ENCODE measurements around the gene GNA15. TPM values are rescaled to one million over a fixed set of nuclear protein-coding genes. Genes with fewer than 3 reads are reported as not detected.

The GNA15 gene
- total RNA-seq, 1 experiment from 2014 or later, result not detected

DNA sequence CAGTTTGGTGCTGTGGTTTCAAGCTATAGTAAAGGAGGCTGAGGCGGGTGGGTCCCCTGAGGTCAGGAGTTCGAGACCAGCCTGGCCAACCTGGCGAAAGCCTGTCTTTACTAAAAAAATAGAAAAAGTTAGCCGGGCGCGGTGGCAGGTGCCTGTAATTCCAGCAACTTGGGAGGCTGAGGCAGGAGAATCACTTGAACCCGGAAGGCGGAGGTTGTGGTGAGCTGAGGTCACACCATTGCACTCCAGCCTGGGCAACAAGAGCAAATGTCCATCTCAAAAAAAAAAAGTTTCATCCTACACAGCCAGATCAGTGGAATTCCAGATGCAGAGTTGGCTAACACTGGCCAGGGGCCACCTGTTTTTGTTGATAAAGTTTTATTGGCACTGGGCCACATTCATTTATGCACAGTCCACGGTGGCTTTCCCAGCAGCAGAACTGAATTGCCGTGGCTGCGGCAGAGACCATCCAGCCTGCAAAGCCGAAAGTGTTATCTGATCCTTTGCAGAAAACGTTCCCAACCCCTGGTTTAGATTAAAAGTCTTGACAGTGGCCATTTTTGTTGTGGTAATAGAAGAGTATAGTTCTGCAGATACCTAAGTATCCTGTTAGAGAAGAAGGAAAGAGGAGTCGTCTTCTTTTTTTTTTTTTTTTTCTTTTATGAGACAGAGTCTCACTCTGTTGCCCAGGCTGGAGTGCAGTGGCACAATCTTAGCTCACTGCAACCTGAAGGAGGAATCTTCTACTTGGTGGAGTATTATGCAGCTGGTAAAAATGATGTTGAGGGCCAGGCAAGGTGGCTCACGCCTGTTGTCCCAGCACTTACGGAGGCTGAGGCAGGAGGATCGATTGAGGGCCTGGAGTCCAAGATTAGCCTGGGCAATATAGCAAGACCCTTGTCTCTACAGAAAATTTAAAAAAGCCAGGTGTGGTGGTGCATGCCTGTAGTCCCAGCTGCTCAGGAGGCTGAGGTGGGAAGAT, 58.6 kb downstream of the GNA15 start:
- no peak for TF ChIP-seq CTCF (IDR thresholded peaks at IDR 0.05; ENCODE audit: insufficient read depth in 1 of 2, low read depth in 1 of 2, low read length in 1 of 2, severe bottlenecking in 1 of 2, unreplicated experiment in 1 of 2)
- BruUV-seq (replicated peaks), result no TSS peak

DNA sequence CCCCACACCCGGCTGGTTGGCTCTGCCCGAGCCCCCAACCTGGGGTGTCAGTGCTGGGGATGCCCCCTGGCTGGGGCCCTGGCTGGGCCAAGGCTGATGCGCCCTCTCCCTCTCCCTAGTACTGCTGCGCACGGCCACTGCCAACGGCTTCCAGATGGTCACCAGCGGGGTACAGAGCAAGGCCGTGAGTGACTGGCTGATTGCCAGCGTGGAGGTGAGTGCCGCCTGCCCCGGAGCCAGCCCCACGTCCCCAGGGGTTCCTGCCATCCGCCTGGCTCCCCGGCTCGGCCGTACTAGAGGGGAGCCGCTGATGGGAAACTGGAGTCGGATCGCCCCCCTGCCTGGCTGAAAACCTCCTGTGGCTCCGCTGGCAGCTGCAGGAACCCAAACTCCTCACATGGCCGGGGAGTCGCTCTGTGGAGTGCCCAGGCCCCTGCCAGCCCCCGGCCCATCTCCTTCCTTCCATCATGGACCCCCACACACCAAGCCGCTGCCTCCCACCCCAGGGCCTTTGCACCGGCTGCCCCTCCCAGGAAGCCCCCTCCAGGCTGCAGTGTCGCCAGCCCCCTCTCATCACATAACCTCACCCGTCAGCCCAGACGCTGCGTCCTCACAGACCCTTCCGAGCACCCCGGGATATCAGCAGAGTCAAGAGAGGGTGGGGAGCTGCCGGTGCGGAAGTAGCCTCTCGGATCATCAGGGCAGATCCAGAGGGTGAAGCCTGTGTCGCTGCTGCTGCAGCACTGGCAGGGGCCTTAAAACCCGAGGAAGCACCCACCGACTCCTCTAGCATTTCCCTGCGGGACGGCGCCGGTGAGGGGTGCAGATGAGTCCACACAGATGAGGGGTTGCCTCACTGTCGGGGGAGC, 60.5 kb downstream of the GNA15 start:
- H3K36me3 ChIP-seq (ENCODE audit: control insufficient read depth, insufficient read depth, low read length), result no peaks in the 10 kb centered on the region
- Mint-ChIP-seq H3K27me3 (ENCODE audit: insufficient read depth, unreplicated experiment) (no peaks in the 10 kb centered on the region), H3K27ac (ENCODE audit: unreplicated experiment) (no peak overlapping the region), H3K4me1 (ENCODE audit: low read depth, unreplicated experiment) (no peaks in the 10 kb centered on the region), H3K9me3 (ENCODE audit: unreplicated experiment) (no peaks in the 10 kb centered on the region), H3K36me3 (ENCODE audit: insufficient read depth, unreplicated experiment) (peaks cover 15% of the 10 kb centered on the region), H3K4me3 (ENCODE audit: unreplicated experiment) (no peak overlapping the region)
- CTCF ChIA-PET, result no interaction called here
- no peaks in the 10 kb centered on the region for H3K27me3 ChIP-seq (replicated peaks; ENCODE audit: control insufficient read depth, insufficient read depth, low read length)
- BruUV-seq (replicated peaks), result no TSS peak
- TF ChIP-seq CTCF (IDR thresholded peaks at IDR 0.05; ENCODE audit: insufficient read depth in 1 of 2, low read depth in 1 of 2, low read length in 1 of 2, severe bottlenecking in 1 of 2, unreplicated experiment in 1 of 2), result no peak
- H3K4me1 ChIP-seq, result no peaks in the 10 kb centered on the region
- no peak for DNase-seq
- no peaks in the 10 kb centered on the region for H3K9me3 ChIP-seq
- POLR2A ChIA-PET, result no interaction called here
- H3K4me3 ChIP-seq (ENCODE audit: low read depth, low read length), result no peak overlapping the region
- intact Hi-C loops (cut with micrococcal nuclease; ENCODE audit: unreplicated experiment), result no loop called here

More for the DNA sequence above, 58.6 kb downstream of the GNA15 start:
- Histone ChIP-seq H3K4me1 (no peaks in the 10 kb centered on the region), H3K36me3 (ENCODE audit: control insufficient read depth, insufficient read depth, low read length) (no peaks in the 10 kb centered on the region), H3K4me3 (ENCODE audit: low read depth, low read length) (no peak overlapping the region), H3K27me3 (replicated peaks; ENCODE audit: control insufficient read depth, insufficient read depth, low read length) (no peaks in the 10 kb centered on the region), H3K9me3 (no peaks in the 10 kb centered on the region)
- H3K4me3 Mint-ChIP-seq (ENCODE audit: unreplicated experiment), result no peak overlapping the region
- DNase-seq, result no peak
- H3K27me3 Mint-ChIP-seq (ENCODE audit: insufficient read depth, unreplicated experiment), result no peaks in the 10 kb centered on the region
- no peaks in the 10 kb centered on the region for H3K4me1 Mint-ChIP-seq (ENCODE audit: low read depth, unreplicated experiment)
- CTCF ChIA-PET, result no interaction called here
- no peaks in the 10 kb centered on the region for H3K9me3 Mint-ChIP-seq (ENCODE audit: unreplicated experiment)
- no peak overlapping the region for H3K27ac Mint-ChIP-seq (ENCODE audit: unreplicated experiment)
- H3K36me3 Mint-ChIP-seq (ENCODE audit: insufficient read depth, unreplicated experiment), result peaks cover 16% of the 10 kb centered on the region
- intact Hi-C loops (cut with micrococcal nuclease; ENCODE audit: unreplicated experiment), result no loop called here
- POLR2A ChIA-PET, result no interaction called here

- no peak overlapping the region for H3K4me3 Mint-ChIP-seq (ENCODE audit: unreplicated experiment)
- Histone ChIP-seq H3K4me3 (ENCODE audit: low read depth, low read length) (no peak overlapping the region), H3K4me1 (no peaks in the 10 kb centered on the region), H3K36me3 (ENCODE audit: control insufficient read depth, insufficient read depth, low read length) (no peaks in the 10 kb centered on the region), H3K9me3 (no peaks in the 10 kb centered on the region), H3K27me3 (replicated peaks; ENCODE audit: control insufficient read depth, insufficient read depth, low read length) (no peaks in the 10 kb centered on the region)
- no TSS peak for BruUV-seq (replicated peaks)
- intact Hi-C loops (cut with micrococcal nuclease; ENCODE audit: unreplicated experiment), result no loop called here
- CTCF ChIA-PET, result interaction anchor here (0.6 kb wide), 1 partner anchor 8 kb away, joined by 3 read pairs; no protein-coding TSS in a partner anchor
- H3K4me1 Mint-ChIP-seq (ENCODE audit: low read depth, unreplicated experiment), result no peaks in the 10 kb centered on the region
- DNase-seq, result no peak
- TF ChIP-seq CTCF (IDR thresholded peaks at IDR 0.05; ENCODE audit: insufficient read depth in 1 of 2, low read depth in 1 of 2, low read length in 1 of 2, severe bottlenecking in 1 of 2, unreplicated experiment in 1 of 2), result no peak
- no peak overlapping the region for H3K27ac Mint-ChIP-seq (ENCODE audit: unreplicated experiment)
- H3K27me3 Mint-ChIP-seq (ENCODE audit: insufficient read depth, unreplicated experiment), result no peaks in the 10 kb centered on the region
- no peaks in the 10 kb centered on the region for H3K9me3 Mint-ChIP-seq (ENCODE audit: unreplicated experiment)
- POLR2A ChIA-PET, result no interaction called here
- peaks cover 17% of the 10 kb centered on the region for H3K36me3 Mint-ChIP-seq (ENCODE audit: insufficient read depth, unreplicated experiment)
Observed at GRCh38 chr19:3196933-3197205, 61.0 kb downstream of the GNA15 start.

Data from Caco-2 (cell line).